Activated gamma-delta T cell treated with Interleukin-2 at 50 U/mL for 16 hours (primary cell): ENCODE data around the gene FCN1.

ENCODE experiments used
- DNase-seq: peaks from one replicate; pipeline ENCODE4 v3.0.0-alpha.2; 2020

Gene FCN1

DNA sequence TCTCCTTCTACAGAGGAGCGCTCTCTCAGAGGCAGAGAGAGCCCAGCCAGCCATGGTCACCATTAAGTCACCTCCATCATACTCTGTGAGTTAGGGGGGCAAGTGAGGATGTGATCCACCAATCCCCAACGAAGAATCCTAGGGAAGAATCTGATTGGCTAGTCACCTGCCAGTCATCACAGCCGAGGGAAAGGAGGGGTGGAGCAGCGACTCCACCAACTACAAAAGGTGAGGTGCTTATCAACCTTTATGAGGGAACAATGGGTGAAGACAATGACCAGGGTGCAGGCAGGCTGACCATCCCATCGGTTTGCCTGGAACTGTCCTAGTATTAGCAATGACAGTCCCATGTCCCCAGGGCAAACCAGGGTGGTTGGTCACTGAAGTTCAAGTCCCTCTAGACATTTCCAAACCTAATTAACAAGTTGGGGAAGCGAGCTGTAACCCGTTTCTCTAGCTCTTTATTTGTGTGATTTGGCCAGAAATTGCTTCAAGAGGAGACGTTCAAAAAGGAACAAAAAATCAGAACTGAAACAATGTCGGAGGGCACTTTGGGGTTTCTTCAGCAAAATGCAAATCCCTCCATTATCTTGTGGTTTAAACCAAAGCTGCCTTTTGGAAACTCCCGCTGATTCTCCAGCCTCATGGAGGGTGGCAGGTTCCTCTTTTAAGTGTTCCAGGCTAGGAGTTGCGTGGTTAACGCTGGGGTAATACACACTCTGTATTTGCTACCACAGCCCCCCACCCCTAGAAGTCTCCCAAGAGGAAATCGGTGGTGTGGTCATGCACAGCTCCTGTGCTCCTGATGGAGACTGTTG, 18.8 kb upstream of the FCN1 start:
- no peak for DNase-seq

DNA sequence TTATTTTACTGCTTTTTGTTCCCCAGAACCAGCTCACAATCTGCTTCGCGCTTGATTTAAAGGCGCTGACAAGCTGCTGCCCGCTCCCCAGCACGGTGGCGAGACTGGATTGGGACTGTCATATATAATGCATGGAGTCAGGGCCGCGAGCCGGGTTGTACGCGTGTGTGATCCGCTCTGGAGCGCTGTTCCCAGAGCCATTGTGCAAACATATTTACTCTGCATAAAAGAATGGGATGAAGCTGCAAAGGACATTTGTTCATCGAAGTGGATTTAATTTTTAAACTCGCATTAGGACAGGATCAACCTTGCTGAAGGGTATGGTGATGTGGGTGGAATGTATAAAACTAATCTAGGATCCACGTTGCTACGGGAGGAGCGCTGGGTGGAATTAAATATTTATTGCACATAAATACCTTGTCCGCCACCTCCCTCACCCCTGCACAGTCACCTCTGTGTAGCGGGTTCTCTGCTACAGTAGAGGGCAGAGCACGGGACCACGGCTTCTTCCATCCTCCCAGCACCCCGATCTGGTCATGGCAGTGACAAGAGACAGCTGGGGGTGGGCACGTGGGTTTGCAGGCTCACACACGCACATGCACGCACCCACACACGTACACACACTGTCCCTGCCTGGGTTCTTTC, 18.1 kb upstream of the FCN1 start:
- DNase-seq, result no peak

DNA sequence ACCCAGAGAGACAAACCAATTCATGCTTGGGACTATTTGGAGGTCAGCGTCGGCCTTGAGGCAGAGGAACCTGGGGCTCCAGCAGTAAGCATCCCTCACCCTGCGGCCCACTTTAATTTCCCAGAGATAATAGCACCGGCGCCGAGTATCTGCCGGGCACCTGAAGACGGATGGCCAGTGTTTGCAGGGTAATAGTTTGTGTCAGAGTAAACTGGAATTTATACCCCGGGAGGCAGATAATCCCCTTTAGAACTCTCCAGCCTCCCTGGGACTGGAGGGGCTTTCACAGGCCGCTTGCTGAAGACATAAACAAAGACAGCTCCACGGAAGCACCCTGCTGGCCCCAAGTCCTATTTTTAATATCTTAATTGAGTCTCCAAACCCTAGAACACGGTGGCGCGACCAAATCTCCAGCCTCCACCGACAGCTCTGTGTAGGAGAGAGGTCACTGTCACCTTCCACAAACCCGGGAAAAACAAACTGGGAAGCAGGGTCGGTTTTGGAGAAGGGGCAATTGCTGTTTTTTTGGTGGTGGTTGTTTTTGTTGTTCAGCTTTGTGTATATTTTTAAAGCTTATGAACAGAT, 17.4 kb upstream of the FCN1 start:
- no peak for DNase-seq

DNA sequence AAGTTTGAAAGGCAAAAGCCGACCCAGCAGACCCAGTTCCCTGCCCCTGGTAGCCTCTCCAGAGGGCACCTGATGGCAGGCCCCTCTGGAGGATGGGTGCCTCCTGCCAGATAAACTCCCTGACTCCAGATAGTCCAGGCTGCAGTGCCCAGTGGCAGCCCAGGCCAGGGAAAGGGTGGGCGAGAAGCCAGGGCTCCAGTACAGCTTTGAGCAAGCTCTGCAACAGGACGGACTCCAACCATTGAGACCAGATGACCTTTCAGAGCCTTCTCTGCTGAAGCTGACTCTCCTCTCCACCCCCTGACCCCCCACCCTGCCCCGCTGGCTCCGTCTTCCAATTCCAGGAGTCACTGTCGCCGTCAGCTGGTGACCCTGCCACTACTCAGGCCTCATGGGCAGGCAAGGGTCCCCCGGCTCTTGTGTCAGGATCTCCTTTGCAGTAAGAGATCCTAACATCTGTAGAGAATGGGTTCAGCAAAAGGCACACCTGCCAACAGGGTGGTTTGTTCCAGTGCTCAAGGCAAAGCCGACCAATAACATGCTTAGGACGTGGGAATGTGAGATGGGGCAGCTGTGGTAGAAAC, 15.5 kb upstream of the FCN1 start:
- no peak for DNase-seq

DNA sequence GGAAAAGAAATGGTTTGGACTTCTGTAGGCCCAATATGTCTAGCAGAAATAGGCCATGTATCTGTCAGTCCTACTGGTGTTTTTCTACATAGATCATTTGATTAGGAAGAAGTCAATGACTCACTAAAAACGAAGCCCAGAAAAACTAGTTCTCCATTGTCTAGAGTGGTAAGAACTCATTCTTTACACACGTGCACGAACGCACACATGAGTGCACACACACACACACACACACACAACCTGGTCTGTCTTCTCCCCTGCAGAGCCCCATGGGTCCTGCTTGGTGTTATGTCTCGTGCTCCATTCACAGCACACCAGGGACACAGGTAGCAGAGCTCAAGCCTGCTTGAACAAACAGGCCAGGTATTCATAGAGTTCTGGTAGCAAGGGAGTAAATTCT, 14.9 kb upstream of the FCN1 start:
- DNase-seq, result no peak

DNA sequence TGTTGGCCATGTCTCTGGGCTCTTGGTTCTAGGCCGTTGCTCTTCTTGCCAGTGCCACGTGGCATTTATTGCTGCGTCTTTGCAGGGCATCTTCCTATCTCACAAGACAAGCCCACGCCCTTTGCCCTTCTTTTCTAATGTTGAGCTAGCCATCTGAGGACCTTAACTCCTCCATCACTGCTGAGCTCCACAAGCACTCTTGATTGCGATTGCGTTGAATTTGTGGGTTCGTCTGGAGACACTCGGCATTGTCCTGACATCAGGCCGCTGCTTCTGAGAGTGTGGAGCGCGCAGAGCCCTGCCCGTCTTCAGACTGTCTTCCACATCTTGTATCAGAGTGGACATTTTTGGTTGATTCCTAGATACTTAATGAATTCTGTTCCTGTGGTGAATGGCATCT, 14.5 kb upstream of the FCN1 start:
- DNase-seq, result no peak

DNA sequence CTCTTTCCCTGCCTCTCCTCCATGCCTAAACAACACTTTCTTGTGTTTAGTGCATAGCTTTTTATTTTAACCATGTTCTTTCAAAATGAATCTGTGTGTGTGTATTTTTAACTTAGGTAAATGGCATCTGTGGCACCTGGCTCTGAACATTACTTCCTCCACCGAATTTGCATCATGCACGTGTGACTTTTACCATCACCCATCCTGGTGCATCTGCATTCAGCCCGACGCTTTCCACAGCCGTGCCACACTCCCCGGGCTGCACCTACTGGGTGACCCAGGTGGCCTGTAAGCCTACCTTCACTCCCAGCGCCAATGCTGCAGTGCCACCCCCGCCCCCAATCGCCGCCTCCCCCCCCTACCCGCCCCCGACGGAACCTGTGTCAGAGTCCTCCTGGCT, 12.7 kb upstream of the FCN1 start:
- no peak for DNase-seq

DNA sequence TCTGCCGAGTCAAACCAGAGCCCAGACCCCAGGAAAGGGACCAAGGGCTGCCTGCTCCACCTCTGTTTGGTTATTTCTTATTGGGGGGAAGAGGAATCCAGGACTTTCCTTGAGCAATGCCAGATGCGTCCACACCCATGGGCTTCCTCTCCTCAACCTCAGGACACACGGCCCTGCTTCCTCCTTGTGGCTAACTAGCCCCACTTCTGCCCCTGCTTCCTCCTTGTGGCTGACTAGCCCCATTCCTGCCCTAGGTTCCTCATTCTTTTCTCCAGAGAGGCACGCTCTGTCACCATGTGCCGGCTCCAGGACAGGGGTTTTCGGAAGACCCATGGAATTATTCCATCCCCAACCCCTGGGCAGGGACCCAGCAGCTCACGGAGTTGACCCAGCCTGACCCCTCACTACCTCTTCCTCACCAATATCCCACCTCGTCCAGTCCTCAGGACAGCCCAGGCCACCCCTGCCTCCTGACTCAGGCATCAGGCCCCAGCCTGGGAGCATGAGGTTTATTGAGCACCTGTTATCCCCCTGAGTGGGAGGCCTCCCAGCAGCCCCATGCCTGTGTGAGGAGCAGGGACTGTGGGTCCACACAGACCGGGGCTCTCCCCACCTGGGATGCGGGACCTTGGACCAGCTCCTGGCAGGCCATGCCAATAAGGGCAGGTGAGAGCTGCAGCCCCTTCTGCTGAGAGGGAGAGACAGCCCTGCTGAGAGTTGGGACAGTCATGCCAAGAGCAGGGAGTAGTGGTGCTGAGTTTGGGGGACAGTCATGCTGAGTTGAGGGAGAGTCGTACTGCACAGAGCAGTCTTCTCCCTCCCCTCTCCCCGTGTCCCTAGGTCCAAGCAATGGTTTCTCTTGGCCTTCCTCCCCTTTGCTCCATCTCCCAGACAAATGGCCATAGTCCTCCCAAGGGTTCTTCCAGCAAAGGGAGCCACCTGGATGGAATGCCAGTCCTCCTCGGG, 11.8 kb upstream of the FCN1 start:
- DNase-seq, result no peak

DNA sequence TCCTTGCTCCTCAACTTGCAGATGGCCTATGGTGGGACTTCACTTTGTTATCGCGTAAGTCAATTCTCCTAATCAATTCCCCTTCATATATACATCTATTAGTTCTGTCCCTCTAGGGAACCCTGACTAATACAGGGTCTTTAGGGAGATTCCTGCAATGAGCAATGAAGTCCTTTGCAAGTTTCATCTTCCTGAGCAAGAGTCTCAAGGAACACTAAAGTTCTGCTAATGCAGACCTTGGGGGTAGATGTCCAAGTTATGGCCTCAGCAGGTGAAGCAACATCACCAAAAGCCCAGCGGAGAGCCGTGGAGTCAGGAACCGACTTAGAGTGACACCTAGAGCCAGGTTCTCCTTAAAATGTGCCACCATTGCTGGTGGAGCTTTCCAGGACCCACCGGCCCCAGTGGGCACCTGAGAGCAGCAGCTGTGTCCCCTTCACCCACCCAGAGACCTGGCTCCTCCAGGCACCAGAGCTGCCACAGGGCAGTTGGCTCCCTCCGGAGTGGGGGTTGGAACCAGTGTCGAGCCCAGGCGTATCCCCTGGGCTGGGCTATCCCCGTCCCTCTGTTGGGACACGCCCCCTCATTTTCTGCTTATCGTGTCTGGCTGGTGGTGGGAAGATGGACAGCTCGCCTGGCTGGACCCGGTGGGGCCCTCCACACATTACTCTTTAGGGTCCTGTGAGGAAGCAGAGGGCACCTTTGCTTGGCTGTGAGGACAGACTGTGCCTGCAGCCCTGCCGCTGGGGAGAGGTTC, 10.9 kb upstream of the FCN1 start:
- no peak for DNase-seq

DNA sequence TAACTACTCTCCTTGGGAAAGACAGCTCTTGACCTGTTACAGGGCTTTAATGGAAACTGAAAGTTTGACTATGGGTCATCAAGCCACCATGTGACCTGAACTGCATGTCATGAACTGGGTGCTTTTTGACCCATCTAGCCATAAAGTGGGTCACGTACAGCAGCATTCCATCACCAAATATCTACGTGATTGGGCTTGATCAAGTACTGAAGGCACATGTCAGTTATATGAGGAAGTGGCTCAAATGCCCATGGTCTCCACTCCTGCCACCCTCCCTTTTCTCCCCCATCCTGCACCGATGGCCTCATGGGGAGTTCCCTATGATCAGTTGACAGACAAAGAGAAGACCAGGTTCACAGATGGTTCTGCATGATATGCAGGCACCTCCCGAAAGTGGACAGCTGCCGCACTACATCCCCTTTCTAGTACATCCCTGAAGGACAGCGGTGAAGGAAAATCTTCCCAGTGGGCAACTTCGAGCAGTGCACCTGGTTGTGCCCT, 7.3 kb upstream of the FCN1 start:
- no peak for DNase-seq

DNA sequence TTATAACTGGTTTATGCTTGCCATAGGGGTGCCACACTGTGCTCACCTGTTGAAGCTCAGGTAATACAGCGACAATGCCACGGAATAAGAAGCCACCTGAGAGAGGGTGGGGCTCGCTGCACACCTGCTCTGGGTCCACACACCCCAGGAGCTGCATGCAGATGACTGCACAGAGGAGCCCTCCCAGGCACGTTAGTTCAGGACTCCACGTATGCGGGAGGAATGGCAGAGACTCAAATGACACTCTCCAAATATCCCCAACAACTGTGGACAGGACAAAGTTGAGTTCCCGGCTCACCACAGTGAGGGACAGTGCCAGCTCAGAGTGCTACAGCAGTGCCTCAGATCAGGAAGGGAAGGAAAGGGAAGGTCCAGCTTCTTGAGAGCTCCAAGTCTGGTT, 5.8 kb upstream of the FCN1 start:
- no peak for DNase-seq

DNA sequence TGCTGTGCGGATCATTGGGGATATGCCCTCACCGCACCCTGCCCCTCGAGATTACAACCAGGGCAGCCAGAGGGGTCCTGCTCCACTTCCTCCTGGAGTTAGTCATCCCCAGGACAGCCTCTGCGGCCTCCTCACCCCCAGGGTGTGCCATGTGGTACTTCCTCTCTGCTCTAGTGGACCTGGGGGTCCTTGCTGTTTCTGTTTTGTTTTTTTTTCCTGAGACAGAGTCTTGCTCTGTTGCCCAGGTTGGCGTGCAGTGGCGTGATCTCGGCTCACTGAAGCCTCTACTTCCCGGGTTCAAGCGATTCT, 5.2 kb upstream of the FCN1 start:
- DNase-seq, result no peak

DNA sequence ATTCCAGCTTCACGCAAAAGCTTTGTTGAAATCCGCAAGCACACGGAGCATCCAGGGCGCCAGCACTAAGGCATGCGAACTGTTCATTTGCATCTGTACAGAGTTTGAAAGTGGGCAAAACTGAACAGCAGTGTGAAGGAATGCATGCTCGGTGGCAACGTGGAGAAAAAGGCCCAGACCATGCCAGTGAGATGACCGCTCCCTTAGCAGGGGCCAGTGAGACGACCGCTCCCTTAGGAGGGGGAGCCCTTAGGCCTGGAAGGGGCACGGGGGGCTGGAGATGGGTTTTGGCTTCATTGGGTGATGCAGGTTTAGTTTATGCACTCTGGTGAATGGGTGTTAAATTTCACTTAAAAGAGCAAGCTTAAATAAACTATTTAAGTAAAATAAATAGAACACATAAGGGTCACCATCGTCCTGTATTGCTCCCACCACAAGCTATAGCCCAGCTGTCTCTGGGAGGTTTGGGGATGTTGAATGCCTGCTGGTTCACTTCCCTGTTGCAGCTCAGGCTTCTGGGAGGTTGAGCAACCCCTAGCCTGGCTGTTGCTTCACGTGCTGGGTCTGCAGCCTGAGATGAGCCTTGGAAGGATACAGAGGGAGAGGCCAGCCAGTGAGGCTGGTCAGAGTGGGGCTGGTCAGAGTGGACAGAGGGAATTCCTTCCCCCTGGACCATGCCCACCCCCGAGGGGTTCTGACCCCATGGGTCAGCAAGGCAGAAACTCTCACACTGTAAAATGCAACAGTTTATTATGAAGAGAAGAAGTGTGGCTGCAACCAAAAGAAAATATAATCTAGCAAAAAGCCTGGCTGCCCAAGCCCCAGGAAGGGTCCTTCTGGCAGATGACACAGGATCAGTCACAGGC, 4.6 kb upstream of the FCN1 start:
- DNase-seq, result no peak

DNA sequence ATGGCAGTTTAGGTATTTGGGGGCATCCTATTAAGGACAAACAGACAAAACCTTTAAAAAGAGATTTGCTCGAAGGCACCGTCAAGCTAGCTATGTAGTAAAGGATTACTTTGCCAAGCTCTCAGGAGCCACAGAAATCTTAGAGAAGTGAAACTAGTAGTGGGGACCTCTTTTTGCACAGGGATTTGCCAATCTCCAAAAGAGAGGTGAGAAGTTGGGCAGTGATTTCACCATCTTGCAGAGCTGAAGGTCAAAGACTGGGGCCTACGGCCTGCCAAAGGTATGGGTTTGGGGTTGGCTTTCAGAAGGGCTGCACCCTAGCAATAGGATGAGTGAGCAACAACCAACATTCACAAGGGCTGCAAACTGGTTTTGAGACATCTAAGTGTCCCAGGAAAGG, 1.6 kb upstream of the FCN1 start:
- DNase-seq, result no peak

DNA sequence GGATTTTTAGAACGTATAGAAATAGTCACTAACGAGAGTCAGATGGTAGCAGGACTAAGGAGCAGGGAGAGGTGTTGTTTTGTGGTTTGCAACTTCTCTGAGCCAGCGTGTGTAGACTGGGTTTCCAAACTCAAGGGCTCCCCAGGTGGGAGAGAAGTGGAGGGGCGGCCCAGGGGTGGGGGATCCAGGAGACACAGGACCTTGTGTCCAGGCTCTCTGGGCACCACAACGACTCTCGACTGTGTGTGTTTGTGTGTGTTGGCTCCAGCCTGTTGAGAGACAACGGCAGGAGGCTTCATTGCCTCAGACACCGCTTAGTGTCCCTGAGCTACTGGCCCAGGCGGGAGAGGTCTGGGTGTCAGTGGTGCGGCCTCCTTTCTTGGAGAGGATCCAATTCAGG, 934 bp upstream of the FCN1 start:
- DNase-seq, result no peak

DNA sequence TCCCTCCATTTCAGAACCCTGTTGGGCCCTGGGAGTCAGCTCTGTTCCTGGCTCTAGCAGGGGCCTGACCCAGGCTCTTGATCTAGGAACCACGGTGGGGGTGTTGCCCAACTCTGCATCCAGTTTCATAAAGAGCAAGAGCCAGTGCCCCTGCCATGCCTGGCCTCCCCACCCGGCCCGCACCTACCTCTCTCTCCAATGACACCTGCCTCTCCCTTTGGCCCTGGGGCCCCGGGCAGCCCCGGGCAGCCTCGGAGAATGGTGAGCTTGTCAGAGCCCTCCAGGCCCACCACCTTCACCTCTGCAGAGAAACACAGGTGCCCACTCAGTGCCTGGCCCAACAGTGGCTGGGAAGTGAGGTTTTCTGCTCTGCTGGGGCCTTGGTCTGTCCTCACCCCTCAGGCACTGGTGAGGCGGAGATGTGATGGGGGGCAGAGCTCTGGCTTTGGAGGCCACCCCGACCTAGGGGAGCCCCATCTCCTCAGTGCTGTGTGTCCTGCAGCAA, 1.5 kb downstream of the FCN1 start:
- DNase-seq, result no peak

DNA sequence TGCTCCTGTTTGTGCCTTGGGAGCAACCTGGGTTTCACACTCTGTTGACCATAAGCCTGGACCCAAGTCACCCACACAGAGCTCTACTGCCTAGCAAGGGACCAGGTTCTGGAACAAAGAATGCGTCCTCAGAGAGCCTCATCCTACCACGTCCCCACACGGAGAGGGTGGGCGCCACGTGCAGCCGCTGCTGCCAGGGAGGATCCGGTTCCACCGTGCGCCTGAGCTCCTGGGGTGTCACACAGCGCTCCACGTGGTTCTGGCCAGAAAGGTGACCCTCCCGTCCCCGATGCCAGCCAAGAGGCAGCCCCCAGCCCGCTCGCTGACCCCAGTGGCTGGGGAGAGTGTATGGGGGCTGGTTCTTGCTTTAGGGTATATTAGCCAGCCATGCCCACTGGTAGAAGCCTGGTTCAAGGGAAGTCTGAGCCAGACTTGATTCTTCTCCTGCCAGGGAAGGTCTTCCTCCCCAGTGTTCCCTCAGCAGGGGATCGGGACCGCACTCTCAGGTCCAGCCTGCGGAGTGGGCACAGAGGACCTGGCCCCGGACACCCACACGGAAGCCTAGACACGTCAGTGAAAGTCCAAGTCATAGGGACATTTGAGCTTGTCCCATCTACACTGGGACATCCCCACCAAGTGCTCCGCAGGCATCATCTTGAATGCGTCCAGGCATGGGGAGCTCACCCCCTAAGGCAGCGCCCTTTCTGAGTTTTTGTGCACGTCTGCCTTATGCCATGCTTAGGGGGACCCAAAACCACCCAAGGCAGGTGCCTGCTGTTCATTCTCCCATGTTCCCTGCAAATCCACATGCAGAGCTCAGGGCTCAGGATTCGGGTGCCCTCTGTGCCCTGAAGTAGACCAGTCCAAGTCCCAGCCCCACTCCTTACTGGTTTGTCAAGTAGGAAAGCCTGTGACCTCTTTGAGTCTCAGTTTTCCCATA, 2.4 kb downstream of the FCN1 start:
- DNase-seq, result no peak

DNA sequence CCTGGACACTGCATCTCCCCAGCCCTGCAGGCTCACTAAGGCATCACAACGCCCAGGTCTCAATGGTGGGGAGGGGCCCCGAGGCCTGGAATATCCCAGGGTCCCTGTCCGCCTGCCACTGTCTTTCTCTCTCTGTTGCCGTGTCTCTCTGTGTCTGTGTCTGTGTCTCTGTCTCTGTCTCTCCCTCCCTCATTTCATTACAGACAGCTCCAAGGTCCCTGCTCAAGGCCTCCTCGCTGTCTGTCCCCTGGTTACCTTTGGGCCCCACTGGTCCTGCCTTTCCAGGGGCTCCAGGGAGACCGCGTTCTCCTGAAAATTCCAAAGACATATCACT, 3.2 kb downstream of the FCN1 start:
- DNase-seq, result no peak

DNA sequence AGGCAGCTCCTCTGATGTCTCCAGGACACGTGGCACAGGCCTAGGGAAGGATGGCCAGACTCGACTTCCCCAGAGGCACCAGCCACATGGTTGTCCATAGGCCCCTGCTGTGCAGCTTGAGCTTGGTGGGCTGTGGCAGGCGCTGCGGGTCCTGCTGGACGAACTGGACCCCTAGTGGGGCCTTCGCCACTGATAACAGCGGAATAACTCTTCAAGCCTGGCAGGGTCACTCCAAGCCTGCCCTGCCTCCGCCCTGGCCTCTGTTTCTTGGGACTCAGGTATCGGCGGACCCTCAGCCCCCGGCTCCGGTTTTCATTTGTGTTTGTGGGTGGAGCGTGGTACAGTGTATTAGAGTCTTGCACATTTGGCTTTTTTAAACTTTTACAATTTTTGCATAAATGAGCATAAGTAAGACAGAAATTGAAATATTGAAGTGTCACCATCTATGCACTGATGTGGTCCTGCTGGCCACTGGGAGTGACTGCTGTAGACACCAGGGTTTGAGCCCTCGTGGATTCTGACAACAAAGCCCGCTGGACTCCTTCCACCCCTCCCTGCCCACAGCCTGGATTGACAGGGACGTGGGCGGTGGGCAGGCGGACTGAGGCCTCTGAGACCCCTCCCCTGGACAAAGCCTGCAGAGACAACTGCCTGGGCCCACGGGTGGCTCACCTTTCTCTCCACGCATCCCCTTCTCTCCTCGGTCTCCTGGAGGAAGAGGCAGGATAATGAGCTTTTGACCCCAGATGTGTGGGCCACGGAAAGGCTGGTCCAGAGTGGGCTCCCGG, 3.8 kb downstream of the FCN1 start:
- no peak for DNase-seq
